ENCODE results near the gene SPPL2B. TPM values are rescaled to one million over a fixed set of nuclear protein-coding genes. Genes with fewer than 3 reads are reported as not detected.
A peak's percentile ranks its signal among the peaks of the same experiment; 100 is the strongest.

Gene SPPL2B
- total and polyA plus RNA-seq, 9 of the 15 experiments (the other 6 are each of a cell fraction or from before 2014, with no cell fraction given), result 0.20 to 81.2 (median 15.1) TPM

GRCh38 chr19:2345794-2346663, 17.5 kb downstream of the SPPL2B start (continued):
- TF ChIP-seq ZNF407 (IDR thresholded peaks at IDR 0.05; ENCODE audit: low read depth) (no peak), NCOA4 (IDR thresholded peaks at IDR 0.05; ENCODE audit: partially characterized antibody) (peak; percentile 64), ETS2 (tag; IDR thresholded peaks at IDR 0.05; ENCODE audit: borderline replicate concordance, poor library complexity, severe bottlenecking) (no peak), AFF1 (IDR thresholded peaks at IDR 0.05; ENCODE audit: low read depth in 1 of 2, partially characterized antibody in 2 of 2) (peak; percentile 38 to 45), TOE1 (IDR thresholded peaks at IDR 0.05; ENCODE audit: borderline replicate concordance) (peak; percentile 56; the same call in 1 of the 2 replicates), TOE1 (CRISPR knock-in tag; IDR thresholded peaks at IDR 0.05; ENCODE audit: borderline replicate concordance, low read depth) (no peak), PHF21A (IDR thresholded peaks at IDR 0.05; ENCODE audit: borderline replicate concordance, low read depth) (no peak), BRF2 (IDR thresholded peaks at IDR 0.05; ENCODE audit: borderline replicate concordance, insufficient read depth, insufficient read length) (no peak), HMBOX1 (IDR thresholded peaks at IDR 0.05) (no peak), TCFL5 (CRISPR knock-in tag; conservative IDR thresholded peaks at IDR 0.05) (no peak)

Measured in K562 (cell line).